ENCODE measurements around the gene COL8A1. TPM values are rescaled to one million over a fixed set of nuclear protein-coding genes. Genes with fewer than 3 reads are reported as not detected.
A peak's percentile ranks its signal among the peaks of the same experiment; 100 is the strongest.

COL8A1 gene
- polyA plus RNA-seq, 1 donor, result 9.0 TPM

GRCh38 chr3:99669879-99670555 lies 31.6 kb downstream of the COL8A1 start:
- DNase-seq, result no peak

- no peak for DNase-seq
These were observed 32.2 kb downstream of the COL8A1 start for GRCh38 chr3:99670556-99670950.

- DNase-seq, result no peak
These were observed 35.8 kb downstream of the COL8A1 start for GRCh38 chr3:99674086-99674789.

- no peak for DNase-seq
These were observed 39.6 kb downstream of the COL8A1 start for GRCh38 chr3:99678023-99678422.

- no peak for DNase-seq
These were observed 40.5 kb downstream of the COL8A1 start for GRCh38 chr3:99678896-99679295.

GRCh38 chr3:99681512-99681911 lies 43.1 kb downstream of the COL8A1 start:
- DNase-seq, result no peak

GRCh38 chr3:99681976-99682375 lies 43.6 kb downstream of the COL8A1 start:
- no peak for DNase-seq

- no peak for DNase-seq
These were observed 45.1 kb downstream of the COL8A1 start for GRCh38 chr3:99683465-99683864.

GRCh38 chr3:99683876-99684275 lies 45.5 kb downstream of the COL8A1 start:
- DNase-seq, result no peak

- DNase-seq, result no peak
These were observed 46.2 kb downstream of the COL8A1 start for GRCh38 chr3:99684644-99685043.

GRCh38 chr3:99686469-99686868 lies 48.1 kb downstream of the COL8A1 start:
- no peak for DNase-seq

- DNase-seq, result peak; percentile 27
These were observed 48.7 kb downstream of the COL8A1 start for GRCh38 chr3:99686955-99687612.

- no peak for DNase-seq
These were observed 52.5 kb downstream of the COL8A1 start for GRCh38 chr3:99690761-99691369.

- no peak for DNase-seq
These were observed 55.2 kb downstream of the COL8A1 start for GRCh38 chr3:99693636-99694035.

- DNase-seq, result no peak
These were observed 58.1 kb downstream of the COL8A1 start for GRCh38 chr3:99696497-99696896.

- DNase-seq, result no peak
These were observed 58.9 kb downstream of the COL8A1 start for GRCh38 chr3:99697250-99697649.

GRCh38 chr3:99698932-99699331 lies 60.5 kb downstream of the COL8A1 start:
- DNase-seq, result no peak

- no peak for DNase-seq
These were observed 61.4 kb downstream of the COL8A1 start for GRCh38 chr3:99699841-99700240.

GRCh38 chr3:99700631-99701268 lies 62.4 kb downstream of the COL8A1 start:
- no peak for DNase-seq

- DNase-seq, result no peak
These were observed 64.9 kb downstream of the COL8A1 start for GRCh38 chr3:99702953-99703943.

GRCh38 chr3:99704417-99704816 lies 66.0 kb downstream of the COL8A1 start:
- no peak for DNase-seq

Data from left kidney (tissue), 2 donors.